NCI-H1105 treated with DMSO at 0.1 percent for 48 hours (cell line): ENCODE measurements around the gene PLXNA4.
"Not testable (repeated sequence)": the region's sequence is repeated elsewhere in the genome, so short reads cannot be mapped to it uniquely, and the experiment has no call there.

Source experiments
- DNase-seq: peaks from one replicate; lab custom pipeline; 2025; lab: John Stamatoyannopoulos, UW

Gene PLXNA4

GRCh38 chr7:132414857-132415256 lies 161.4 kb downstream of the PLXNA4 start:
- no peak for DNase-seq

GRCh38 chr7:132412435-132412834 lies 163.8 kb downstream of the PLXNA4 start:
- peak; percentile 42 for DNase-seq

DNA sequence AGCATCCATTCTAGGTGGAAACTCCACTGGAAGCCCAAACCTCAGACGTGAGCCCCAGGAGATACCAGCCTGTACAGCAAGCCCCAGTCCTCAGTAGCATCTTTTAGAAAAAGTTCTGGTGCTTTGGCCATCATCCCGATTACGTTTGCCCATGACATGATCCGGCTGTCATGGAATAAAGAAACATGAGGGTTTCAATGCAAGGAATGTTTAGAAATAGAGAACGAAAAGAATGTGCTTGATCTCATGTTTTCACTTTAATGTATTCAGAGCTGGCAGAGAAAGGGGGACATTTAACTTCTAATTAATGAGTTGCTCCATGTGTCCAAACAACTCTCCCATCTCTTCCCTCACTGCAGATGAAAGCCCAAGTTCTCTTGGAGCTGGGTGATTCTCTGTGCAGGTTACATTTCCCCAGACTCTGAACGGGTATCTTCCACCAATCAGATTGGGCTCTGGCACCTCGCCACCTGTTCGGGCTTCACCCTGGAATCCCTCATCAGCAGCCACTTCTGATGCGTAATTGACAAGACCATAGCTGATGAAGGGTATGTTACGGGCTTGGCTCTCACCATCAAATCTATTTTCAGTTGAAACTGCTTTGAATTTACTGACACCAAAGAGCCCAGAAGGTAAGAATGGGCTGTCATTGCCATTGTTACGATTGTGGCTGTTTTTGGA lies 165.3 kb downstream of the PLXNA4 start:
- DNase-seq, result peak; percentile 3

DNA sequence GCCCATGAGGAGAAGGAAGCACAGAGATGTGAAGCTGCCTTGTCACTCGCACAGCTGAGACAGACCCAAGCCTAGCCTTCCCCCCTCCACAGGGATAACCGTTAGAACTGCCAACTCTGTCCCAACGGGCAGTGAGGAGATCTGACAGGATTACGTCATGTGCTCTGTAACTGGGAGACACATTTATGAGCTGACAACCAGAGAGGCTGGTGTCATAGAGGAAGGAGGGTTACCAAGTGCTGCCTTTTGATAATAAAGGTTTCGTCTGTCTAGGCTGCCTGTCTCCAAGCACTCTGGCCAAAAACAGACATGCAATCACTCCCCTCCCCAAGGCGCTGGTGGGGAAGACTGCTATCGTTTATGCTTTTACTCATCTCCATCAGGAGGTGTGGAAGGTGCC lies 165.9 kb downstream of the PLXNA4 start:
- no peak for DNase-seq

DNA sequence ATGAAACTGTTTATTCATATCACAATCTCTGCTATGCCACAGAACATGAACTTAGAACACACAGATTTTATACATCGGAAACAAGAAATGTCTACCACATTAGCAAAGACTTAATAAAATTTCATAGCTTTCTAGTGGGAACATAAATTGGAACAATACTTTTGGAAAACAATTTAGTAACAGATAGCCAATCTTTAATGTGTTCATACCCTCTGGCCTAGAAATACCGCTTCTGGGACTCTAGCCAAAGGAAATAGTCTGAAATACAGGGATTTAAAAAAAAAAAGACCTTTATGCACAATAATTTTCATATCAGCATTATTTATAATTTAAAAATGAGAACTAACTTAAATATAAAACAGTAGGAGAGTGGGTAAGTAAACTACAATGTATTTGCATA lies 168.5 kb downstream of the PLXNA4 start:
- DNase-seq, result no peak

GRCh38 chr7:132406039-132406438 lies 170.2 kb downstream of the PLXNA4 start:
- no peak for DNase-seq

GRCh38 chr7:132404261-132404660 lies 172.0 kb downstream of the PLXNA4 start:
- DNase-seq, result no peak

DNA sequence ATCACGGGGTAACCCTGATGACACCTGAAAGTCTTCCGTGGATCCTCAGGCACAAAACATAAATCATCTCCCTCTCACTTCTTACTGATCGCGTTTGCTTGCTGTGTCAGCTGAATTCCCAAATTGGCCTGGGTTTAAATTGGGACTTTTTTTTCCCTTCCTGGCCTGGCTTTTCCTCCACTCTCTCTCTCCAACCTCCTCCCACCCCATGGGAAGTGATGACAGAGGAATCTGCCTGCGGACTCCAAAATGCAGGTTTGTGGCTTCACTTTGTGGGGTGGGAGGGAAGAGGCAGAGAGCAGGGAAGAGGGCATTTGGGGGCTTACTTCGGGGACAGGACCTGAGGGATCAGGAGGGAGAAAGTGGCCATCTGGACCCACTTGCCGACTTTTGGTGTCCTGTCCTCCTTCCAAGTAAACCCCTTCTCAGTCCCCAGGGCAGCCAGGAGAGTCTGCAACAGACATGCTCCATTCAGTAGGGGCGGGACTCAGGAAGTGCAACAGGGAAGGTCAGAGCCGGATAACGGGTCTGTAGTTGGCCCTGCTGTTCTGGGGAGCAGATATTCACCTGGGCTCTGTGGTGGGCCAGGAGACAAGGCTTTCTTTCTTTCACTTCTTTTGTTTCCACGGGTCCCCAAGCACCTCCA lies 172.7 kb downstream of the PLXNA4 start:
- no peak for DNase-seq

DNA sequence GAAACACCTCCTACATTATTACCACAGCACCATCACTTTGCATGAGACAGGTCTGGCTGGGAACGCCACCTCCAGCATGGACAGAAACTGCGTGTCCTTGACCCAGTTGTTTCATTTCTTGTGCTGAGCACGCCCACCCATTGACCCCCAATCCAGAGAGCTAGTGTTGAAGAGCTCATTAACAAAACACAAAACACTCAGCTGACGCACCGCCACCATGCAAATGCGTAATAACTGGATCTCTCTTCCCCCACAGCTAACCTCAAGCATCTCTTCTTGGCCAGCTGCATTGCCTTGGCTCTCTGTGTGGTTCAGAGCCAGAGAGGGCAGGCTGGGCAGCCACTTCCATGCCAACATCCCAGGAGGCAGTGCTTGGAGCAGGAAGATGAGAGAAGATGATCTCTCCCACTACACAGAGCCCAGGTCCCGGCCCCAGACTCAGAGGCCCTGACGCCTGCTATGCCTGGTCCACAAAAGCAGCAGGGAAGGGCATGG lies 173.5 kb downstream of the PLXNA4 start:
- DNase-seq, result peak; percentile 70

GRCh38 chr7:132402096-132402495 lies 174.2 kb downstream of the PLXNA4 start:
- DNase-seq, result peak; percentile 85

DNA sequence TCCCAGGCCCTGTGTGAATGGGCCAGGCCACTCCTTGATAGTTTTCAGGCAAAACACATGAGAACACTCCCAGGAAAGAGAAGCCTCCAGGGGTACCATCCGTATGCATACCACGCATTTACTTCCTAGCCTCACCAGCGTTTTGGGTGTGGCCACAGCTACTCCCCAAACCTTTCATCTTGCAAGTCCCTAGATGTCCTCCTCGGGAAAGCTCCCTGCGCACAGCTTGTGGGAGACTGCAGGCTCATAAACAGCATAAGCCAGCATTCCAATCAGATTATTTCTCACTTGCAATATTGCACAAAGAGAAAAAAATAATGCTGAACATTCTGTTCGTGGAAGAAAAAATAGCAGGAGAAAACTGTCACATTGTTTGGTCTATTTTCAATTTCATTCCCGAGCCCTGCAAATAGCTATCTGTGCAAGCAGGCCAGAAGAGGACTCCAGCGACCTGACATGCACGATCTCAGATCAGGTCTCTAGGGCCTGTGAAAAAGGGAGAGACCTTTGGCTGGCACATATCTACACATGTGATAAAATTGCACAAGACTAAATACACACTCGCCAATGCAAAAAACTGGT lies 175.6 kb downstream of the PLXNA4 start:
- DNase-seq, result no peak

- DNase-seq, result no peak
Measured at GRCh38 chr7:132399367-132399766, 176.9 kb downstream of the PLXNA4 start.

DNA sequence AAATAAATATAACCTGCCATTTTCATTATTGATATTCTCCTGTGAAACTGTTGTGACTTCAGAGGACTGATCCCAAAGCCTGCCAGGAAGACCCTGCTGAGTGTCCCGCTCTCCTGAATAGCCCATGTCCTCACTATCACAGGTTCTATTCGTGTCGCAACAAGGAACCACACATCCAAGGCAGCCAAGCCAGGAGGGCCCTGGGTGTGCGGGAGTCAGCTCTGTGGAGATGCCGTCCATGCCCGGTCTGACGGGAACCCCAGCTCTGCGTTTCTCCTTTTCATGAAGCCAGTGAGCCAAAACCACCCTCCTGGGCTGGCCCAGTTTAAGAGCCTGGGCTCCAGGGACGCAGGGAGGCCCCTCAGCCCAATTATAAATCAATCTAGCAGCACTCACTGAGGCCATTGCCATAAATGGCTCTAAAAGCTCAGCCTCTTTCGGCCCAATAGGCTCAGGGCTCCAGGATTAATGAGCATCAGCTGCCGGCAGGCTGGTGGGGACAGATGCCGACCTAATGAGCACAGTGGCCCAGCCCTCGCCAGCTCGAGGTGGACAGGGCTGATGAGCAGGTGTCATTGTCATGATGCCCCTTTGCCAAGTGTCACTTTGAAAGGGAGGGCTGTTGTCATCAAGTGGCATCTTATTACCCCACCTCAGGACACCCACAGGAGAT lies 177.9 kb downstream of the PLXNA4 start:
- peak; percentile 9 for DNase-seq

DNA sequence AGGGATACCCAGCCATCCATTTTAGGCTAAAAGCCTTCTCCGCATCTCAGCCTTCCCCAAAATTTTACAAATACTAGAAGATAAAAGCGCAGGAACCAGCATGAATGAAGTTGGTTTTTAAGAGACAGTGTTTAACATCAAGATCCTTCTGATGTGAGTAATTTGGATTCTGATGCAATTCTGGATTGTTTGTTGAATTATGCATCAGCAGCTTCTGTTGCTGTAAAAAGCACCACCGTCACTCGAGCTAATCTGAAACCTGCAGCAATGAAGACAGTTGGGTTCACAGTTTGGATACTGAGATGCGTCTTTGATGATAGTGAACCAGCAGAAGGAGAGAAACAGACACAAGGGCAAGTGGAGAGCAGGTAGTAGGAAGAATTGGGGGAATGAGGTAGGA lies 179.2 kb downstream of the PLXNA4 start:
- DNase-seq, result no peak

DNA sequence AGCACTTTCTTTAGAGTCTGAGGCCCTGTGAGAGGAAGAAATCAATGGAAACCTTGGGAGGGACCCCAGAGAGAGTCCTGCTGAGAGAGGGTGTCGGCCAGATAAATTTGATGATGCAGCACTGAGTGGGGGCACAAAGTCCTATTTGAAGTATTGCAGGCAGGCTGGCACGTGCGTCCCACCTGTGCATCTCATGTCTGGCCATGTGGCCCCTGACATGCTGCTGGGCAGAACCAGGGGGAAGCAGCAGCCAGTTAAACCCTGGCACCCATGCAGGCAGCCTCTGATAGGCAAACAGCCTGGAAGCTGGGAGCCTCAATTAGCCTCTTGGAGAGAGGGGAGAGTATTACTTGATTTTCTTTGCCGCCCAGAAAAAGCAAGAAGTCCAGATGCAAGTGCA lies 180.9 kb downstream of the PLXNA4 start:
- DNase-seq, result no peak

DNA sequence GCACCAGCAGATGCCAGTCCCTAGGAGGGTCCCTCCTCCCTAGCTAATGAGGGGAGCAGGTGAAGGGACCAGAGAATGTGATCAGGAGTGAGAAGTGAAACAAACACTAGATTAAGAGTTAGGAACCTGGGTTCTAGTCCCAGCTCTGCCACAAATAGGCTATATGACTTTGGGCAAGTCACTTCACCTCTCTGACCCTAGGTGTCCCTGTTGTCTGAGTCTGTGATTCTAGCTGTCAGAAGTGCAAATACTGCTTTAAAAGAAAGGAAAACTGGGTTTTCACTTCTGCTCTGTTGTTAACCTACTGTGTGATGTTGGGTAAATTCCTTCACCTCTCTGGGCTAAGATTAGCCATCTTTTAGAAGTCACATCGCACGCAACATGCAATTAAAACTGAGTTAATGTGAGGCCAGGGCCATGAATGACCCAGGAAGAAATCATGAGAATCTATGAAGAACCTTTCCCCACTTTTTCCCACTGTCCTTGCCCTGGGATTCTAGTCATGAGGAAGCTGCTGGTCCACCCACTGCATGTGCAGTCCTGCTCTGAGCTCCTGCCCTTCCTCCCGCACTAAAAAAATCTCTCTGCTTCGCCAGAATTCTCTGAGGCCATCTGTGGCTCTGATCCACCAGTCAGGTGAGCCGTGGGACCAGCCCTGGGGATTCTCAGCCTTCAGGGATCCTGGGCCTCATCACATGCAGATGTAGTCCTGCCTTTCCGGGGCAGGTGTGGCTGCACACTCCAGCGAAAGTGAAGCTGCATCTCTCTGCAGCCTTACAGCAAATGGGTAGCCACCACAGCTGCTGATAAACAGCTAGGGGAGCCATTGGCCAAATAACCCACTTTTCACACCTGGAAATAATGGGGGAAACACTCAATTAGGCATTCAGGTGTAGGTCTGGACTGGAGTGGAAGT lies 181.7 kb downstream of the PLXNA4 start:
- DNase-seq, result no peak

DNA sequence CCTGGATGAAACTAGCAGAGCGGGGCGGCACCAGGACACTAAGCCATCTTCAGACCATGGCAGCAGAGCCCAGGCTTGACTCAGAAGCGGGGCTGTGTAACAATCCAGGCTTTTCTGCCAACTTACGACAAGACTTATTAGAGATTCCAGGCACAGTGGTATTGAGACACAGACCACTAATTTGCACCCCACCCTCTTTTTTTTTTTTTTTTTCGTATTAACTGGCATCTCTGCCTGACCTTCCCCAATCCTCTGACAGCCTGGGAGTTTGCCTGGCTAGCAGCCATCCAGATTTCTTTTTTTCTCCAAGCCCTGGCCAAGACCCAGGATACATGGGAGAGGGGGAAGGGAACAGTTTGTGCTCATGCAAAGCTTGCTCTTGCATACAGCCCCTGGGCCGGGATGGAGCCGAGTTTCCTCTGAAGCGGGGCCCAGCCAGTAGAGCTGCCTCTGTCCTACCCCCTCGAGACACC lies 182.4 kb downstream of the PLXNA4 start:
- peak; percentile 34 for DNase-seq

DNA sequence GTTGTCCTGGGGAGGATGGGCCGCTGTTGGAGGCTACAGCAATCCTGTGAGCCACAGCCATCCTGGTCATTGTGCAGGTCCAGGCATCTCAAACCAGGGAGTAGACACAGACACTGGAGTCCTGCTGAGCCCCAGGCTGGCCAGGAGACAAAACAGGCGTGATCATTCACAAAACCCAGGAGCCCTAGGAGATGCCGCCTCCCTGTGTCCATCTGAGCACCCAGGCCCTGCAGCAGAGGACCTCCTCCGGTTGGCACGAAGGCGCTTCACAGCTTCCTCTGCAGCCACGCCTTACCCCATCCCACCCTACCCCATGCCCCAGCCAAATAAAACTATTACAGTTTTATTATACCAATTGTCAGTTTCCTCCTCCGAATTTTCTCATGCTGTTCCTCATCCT lies 183.6 kb downstream of the PLXNA4 start:
- no peak for DNase-seq

DNA sequence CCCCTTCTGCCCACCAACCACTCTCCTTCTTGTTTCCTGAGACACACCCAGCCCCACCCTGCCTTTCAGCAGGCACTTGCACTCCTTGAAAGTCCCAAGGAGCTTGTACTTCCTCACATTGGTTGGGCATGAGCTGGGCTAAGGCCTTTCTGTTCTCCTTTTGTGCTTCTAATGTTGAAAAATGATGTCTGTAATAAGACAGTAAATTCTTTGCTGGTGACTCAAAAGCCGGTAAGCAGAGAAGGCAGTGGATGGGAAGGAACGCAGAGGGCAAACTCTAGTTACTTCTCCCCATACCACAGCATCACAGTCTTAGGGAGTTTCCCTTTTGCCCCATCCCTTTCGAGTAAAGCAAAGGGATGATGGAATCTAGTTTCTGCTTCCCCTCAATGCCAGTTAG lies 185.6 kb downstream of the PLXNA4 start:
- DNase-seq, result no peak

DNA sequence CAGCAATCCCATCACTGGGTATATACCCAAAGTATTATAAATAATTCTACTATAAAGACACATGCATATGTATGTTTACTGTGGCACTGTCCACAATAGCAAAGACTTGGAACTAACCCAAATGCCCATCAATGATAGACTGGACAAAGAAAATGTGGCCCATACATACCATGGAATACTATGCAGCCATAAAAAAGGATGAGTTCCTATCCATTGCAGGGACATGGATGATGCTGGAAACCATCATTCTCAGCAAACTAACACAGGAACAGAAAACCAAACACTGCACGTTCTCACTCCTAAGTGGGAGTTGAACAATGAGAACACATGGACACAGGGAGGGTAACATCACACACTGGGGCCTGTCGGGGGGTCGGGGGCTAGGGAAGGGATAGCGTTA lies 186.2 kb downstream of the PLXNA4 start:
- DNase-seq, result not testable (repeated sequence)

- no peak for DNase-seq
Measured at GRCh38 chr7:132388688-132389087, 187.6 kb downstream of the PLXNA4 start.

- no peak for DNase-seq
Measured at GRCh38 chr7:132387596-132387995, 188.7 kb downstream of the PLXNA4 start.
